Tibial artery (tissue), 4 donors: Measurements from ENCODE around the gene FAM168A.
A peak's percentile ranks its signal among the peaks of the same experiment; 100 is the strongest.

Experiments
- DNase-seq, 2 donors: peaks; one replicate each; pipeline ENCODE4 v3.0.0-alpha.2; 2019
- H3K27ac ChIP-seq, 2 donors: fragments of 200-600 bp; sonication (generic) in 1 of 2; 1 replicate in 1 of 2; 2 replicates in 1 of 2; pipeline ENCODE4 v1.5.1; 2018 to 2019; ENCODE audit warnings: mild to moderate bottlenecking in 1 of 2
- H3K27me3 ChIP-seq, 2 donors: fragments of 200-600 bp; sonication (generic) in 1 of 2; one replicate each; pipeline versions ENCODE4 v1.5.1 to v1.6.0; 2016 to 2019
- H3K36me3 ChIP-seq, 3 donors: fragments of 200-600 bp; sonication (generic) in 2 of 3; one replicate each; pipeline ENCODE4 v1.5.1; 2016 to 2019; ENCODE audit warnings: mild to moderate bottlenecking in 2 of 3
- H3K4me1 ChIP-seq, 4 donors: fragments of 200-600 bp; sonication (generic) in 2 of 4; 1 replicate in 3 of 4; 2 replicates in 1 of 4; pipeline ENCODE4 v1.5.1; 2016 to 2019
- H3K4me3 ChIP-seq, 2 donors: fragments of 200-600 bp; sonication (generic) in 1 of 2; 1 replicate in 1 of 2; 2 replicates in 1 of 2; pipeline ENCODE4 v1.5.1; 2018 to 2019; ENCODE audit warnings: mild to moderate bottlenecking in 2 of 2
- H3K9me3 ChIP-seq, 3 donors: fragments of 200-600 bp; sonication (generic) in 1 of 3; one replicate each; pipeline ENCODE4 v1.5.1; 2016 to 2019
- intact Hi-C: fragments of 100-400 bp; cut with DNase I; formaldehyde crosslinking; loops from one replicate; pipeline ENCODE4 v1.15.0; 2023; ENCODE audit warnings: low total_unique reads
- TF ChIP-seq, protein P1 (sequence below), 2 experiments: fragments of 200-600 bp in 1 of 2; fragments of 450-650 bp in 1 of 2; IDR thresholded peaks; one replicate each; pipeline ENCODE4 v1.5.1; 2017 to 2019; ENCODE audit warnings: antibody characterized with exemption in 2 of 2, mild to moderate bottlenecking in 1 of 2, moderate library complexity in 1 of 2

The FAM168A gene

DNA sequence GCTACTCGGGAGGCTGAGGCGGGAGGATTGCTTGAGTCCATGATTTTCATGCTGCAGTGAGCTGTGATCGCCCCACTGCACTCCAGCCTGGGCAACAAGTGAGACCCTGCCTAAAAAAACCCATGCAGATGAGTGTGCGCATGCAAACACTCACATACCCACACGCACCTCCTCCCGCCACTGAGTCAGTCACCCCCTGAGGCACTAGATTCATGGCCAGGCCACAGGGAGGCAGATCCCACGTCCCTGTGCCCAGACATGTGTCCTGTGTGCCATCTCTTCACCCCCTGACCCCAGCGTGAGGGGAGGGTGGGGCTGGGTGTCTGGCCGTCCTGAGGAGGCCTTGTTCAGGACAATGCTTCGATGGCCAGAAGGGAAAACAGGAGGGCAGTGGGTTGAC lies 206.2 kb downstream of the FAM168A start:
- Histone ChIP-seq H3K9me3 (no peaks in the 10 kb centered on the region), H3K36me3 (no peaks in the 10 kb centered on the region), H3K27ac (no peak overlapping the region), H3K4me1 (peaks cover 0 to 8% (median 1%) of the 10 kb centered on the region in 4 donors), H3K4me3 (no peak overlapping the region), H3K27me3 (no peaks in the 10 kb centered on the region)
- TF ChIP-seq, protein P1, sequence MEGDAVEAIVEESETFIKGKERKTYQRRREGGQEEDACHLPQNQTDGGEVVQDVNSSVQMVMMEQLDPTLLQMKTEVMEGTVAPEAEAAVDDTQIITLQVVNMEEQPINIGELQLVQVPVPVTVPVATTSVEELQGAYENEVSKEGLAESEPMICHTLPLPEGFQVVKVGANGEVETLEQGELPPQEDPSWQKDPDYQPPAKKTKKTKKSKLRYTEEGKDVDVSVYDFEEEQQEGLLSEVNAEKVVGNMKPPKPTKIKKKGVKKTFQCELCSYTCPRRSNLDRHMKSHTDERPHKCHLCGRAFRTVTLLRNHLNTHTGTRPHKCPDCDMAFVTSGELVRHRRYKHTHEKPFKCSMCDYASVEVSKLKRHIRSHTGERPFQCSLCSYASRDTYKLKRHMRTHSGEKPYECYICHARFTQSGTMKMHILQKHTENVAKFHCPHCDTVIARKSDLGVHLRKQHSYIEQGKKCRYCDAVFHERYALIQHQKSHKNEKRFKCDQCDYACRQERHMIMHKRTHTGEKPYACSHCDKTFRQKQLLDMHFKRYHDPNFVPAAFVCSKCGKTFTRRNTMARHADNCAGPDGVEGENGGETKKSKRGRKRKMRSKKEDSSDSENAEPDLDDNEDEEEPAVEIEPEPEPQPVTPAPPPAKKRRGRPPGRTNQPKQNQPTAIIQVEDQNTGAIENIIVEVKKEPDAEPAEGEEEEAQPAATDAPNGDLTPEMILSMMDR (IDR thresholded peaks at IDR 0.05): no peak
- DNase-seq: no peak
- intact Hi-C loops: loop anchor here (10.0 kb wide), 1 partner anchor 207 kb away; no protein-coding TSS in a partner anchor

DNA sequence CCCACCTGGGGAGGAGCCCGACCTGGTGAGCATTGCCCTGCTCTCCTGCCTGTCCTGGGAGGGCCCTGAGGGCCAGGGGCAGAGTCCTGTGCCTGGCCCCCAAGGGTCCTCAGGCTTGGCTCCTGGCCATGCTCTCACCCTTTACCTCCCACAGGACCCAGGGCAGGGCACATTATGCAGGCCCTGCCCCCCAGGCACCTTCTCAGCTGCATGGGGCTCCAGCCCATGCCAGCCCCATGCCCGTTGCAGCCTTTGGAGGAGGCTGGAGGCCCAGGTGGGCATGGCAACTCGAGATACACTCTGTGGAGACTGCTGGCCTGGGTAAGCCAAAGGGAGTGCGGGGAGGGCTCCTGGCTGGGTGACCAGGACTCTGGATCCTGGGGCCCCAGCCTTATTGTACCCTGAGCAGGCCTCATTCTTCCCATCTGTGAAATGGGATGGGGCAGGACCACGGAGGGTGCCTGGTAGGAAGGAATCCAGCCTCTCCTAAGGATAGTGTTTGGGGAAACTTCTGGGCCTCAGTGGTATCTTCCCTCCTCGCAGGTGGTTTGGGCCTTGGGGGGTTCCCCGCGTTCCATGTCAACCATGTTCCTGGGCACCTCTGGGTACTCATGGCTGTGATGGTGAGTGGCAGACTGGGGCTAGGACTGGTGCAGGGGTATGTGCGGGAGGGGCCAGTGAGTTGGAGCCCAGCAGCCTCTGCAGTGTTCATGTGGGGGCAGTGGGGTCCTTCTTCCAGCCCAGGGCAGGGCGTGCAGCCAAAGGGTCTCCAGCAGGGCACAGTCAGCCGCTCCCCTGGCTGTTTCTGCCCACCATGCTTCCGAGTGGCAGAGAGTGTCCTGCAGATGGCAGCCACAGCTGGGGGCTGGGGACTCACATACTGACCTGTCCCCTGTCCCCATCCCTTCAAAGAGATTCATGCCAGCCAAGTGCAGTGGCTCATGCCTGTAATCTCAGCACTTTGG lies 207.0 kb downstream of the FAM168A start:
- no peak overlapping the region for H3K4me3 ChIP-seq
- H3K36me3 ChIP-seq: no peaks in the 10 kb centered on the region
- H3K27me3 ChIP-seq: no peaks in the 10 kb centered on the region
- H3K4me1 ChIP-seq: peaks cover 0 to 8% (median 1%) of the 10 kb centered on the region in 4 donors
- TF ChIP-seq, protein P1 (IDR thresholded peaks at IDR 0.05): no peak
- H3K9me3 ChIP-seq: no peaks in the 10 kb centered on the region
- no peak overlapping the region for H3K27ac ChIP-seq
- intact Hi-C loops: loop anchor here (10.0 kb wide), 1 partner anchor 206 kb away; no protein-coding TSS in a partner anchor
- no peak for DNase-seq

DNA sequence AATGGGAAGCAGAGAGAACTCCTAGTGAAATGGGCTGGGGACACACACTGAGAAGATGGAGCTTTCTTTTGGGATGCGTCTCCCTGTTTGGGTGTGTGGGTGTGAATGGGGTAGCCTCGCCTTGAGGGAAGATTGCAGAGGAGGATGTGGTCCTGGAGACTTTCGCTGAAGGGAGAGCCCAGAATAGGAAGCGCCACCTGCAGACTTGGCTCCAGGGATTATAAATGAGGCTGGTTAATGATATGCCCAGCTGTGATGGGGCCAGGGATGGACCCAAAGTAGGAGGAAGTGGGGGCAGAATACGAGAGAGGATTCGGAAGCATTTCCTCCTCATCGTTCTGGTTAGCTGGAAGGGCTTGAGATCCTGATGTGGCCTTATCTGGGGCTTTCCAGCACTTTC lies 208.0 kb downstream of the FAM168A start:
- Histone ChIP-seq H3K4me3 (no peak overlapping the region), H3K27ac (no peak overlapping the region), H3K27me3 (no peaks in the 10 kb centered on the region), H3K9me3 (no peaks in the 10 kb centered on the region), H3K4me1 (peaks cover 0 to 8% (median 1%) of the 10 kb centered on the region in 4 donors), H3K36me3 (no peaks in the 10 kb centered on the region)
- no peak for DNase-seq
- TF ChIP-seq, protein P1 (IDR thresholded peaks at IDR 0.05): no peak
- intact Hi-C loops: loop anchor here (10.0 kb wide), 1 partner anchor 205 kb away; no protein-coding TSS in a partner anchor

DNA sequence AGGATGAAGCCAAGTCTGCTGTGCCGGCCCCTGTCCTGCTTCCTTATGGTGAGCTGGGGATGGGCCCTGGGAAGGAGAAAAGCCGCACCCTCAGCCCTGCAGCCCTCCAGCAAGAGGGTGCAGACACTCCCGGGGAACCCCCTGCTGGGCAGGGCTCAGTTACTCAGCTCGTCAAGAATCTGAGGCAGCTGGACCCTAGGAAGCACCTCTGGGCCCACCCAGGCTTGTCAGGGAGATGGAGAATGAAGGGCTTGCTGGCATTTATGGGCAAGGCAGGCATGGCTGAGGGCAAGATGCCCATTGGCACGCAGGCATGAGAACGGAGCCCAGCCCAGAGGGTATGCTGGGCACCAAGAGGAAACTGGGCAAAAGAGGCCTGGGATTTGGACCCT lies 208.8 kb downstream of the FAM168A start:
- Histone ChIP-seq H3K27me3 (no peaks in the 10 kb centered on the region), H3K27ac (no peak overlapping the region), H3K4me1 (peaks cover 0 to 8% (median 1%) of the 10 kb centered on the region in 4 donors), H3K4me3 (no peak overlapping the region), H3K36me3 (no peaks in the 10 kb centered on the region), H3K9me3 (no peaks in the 10 kb centered on the region)
- no peak for DNase-seq
- TF ChIP-seq, protein P1 (IDR thresholded peaks at IDR 0.05): no peak
- intact Hi-C loops: no loop called here

DNA sequence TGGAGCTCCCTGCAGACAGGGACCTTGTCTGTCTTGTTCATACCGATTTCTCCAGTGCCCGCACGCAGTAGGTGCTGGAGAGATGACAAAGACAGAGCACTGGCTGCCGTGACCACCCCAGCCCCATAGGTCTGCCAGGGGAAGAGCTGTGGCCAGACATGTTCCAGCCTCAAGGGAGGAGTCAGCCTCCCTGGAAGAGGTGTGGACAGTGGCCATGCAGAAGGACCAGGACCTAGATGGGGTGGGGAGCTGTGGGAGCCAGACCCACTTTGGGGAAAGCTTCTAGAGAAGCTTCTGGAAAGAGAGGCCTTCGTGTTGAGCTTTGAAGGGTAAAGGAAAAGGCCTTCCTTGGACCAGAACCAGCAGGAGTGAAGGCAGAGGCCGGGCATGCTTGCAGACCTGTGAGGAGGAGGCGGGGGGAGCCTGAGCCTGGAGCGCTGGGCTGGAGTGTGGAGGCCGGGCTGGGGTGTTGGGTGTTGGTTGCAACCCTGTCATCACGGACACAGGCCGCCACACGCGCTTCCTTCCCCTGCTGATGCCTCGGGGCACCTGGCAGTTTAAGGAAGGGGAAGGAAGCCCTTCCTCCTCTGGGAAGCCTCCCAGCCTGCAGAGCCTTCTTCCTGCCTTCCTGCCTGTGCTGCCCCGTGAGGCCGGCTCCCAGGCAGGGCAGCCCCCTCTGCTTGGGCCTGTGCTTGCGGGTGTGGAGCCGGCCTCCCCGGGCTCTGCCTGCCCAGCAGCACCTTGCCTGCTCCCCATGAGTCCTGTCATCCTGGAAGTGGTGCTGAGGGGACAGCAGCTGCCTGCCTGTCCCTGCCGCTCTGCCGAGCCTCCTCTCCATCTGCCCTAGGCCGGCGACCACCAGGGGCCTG lies 209.4 kb downstream of the FAM168A start:
- intact Hi-C loops: no loop called here
- Histone ChIP-seq H3K36me3 (no peaks in the 10 kb centered on the region), H3K27ac (no peak overlapping the region), H3K27me3 (no peaks in the 10 kb centered on the region), H3K9me3 (no peaks in the 10 kb centered on the region), H3K4me3 (no peak overlapping the region), H3K4me1 (peaks cover 0 to 2% (median 0%) of the 10 kb centered on the region in 4 donors)
- peak in 1 of 2 donors; percentile 48 for DNase-seq
- TF ChIP-seq, protein P1 (IDR thresholded peaks at IDR 0.05): no peak
